ENCODE data around the gene LTB.
A peak's percentile ranks its signal among the peaks of the same experiment; 100 is the strongest.
"Not testable (repeated sequence)": the region's sequence is repeated elsewhere in the genome, so short reads cannot be mapped to it uniquely, and the experiment has no call there.

LTB gene

GRCh38 chr6:31607317-31607716 is 25.1 kb upstream of the LTB start:
- DNase-seq = no peak

- no peak for DNase-seq
These were observed 14.8 kb upstream of the LTB start for GRCh38 chr6:31597006-31597405.

- DNase-seq = no peak
These were observed 10.2 kb upstream of the LTB start for GRCh38 chr6:31592396-31592771.

- DNase-seq = not testable (repeated sequence)
These were observed 8.5 kb upstream of the LTB start for GRCh38 chr6:31590691-31591090.

GRCh38 chr6:31588871-31589650 is 6.8 kb upstream of the LTB start:
- DNase-seq = no peak

- no peak for DNase-seq
These were observed 5.9 kb upstream of the LTB start for GRCh38 chr6:31587791-31588777.

- DNase-seq = peak; percentile 48
These were observed 4.5 kb upstream of the LTB start for GRCh38 chr6:31586599-31587281.

GRCh38 chr6:31586008-31586407 is 3.8 kb upstream of the LTB start, which contains the start of gene LST1:
TSS of gene LST1 (plus strand) at chr6:31586277. CDS start at chr6:31587300, 1,023 bp downstream.
- DNase-seq = no peak

- DNase-seq = no peak
These were observed 3.3 kb upstream of the LTB start for GRCh38 chr6:31585491-31585890.

GRCh38 chr6:31581434-31582229 is 592 bp downstream of the LTB start:
- no peak for DNase-seq

GRCh38 chr6:31580807-31581433 is 1.3 kb downstream of the LTB start:
- DNase-seq = peak; percentile 91

GRCh38 chr6:31580438-31580740 is 1.8 kb downstream of the LTB start:
- no peak for DNase-seq

GRCh38 chr6:31579546-31580437 is 2.4 kb downstream of the LTB start:
- no peak for DNase-seq

- no peak for DNase-seq
These were observed 3.1 kb downstream of the LTB start for GRCh38 chr6:31579119-31579505.

GRCh38 chr6:31578184-31579118 is 3.8 kb downstream of the LTB start:
- DNase-seq = no peak

- no peak for DNase-seq
These were observed 4.7 kb downstream of the LTB start for GRCh38 chr6:31577579-31577966.

- no peak for DNase-seq
These were observed 5.2 kb downstream of the LTB start for GRCh38 chr6:31576897-31577578.

- no peak for DNase-seq
These were observed 6.1 kb downstream of the LTB start for GRCh38 chr6:31575952-31576685.
